MM.1S (cell line): ENCODE results near the gene RBFOX1.

Source experiments
- CTCF ChIP-seq: fragments of 300-600 bp; sonication (generic); IDR thresholded peaks from 2 replicates; pipeline ENCODE4 v1.5.1; 2016; ENCODE audit warnings: antibody characterized with exemption, low read length, mixed read lengths
- EZH2 ChIP-seq: fragments of 300-600 bp; sonication (generic); optimal IDR thresholded peaks from 2 replicates; pipeline ENCODE3; 2017; ENCODE audit warnings: low read depth, mild to moderate bottlenecking, antibody characterized with exemption, low read length, mixed read lengths
- EZH2phosphoT487 ChIP-seq: fragments of 300-600 bp; sonication (generic); IDR thresholded peaks from 2 replicates; pipeline ENCODE4 v1.6.1; 2018; ENCODE audit warnings: antibody characterized with exemption, low read length

GRCh38 chr16:7748522-7748921, 415.9 kb downstream of the RBFOX1 start:
- TF ChIP-seq EZH2phosphoT487 (no peak), CTCF (no peak), EZH2 (no peak)
